ENCODE results near the gene FILIP1L.

- TF ChIP-seq CTCF (IDR thresholded peaks at IDR 0.05) (no peak), POLR2A (IDR thresholded peaks at IDR 0.05) (no peak), POLR2AphosphoS5 (IDR thresholded peaks at IDR 0.05) (no peak)
These were observed 279.9 kb downstream of the FILIP1L start for GRCh38 chr3:99834211-99834957.
